ENCODE data around the gene TECPR2.

DNA sequence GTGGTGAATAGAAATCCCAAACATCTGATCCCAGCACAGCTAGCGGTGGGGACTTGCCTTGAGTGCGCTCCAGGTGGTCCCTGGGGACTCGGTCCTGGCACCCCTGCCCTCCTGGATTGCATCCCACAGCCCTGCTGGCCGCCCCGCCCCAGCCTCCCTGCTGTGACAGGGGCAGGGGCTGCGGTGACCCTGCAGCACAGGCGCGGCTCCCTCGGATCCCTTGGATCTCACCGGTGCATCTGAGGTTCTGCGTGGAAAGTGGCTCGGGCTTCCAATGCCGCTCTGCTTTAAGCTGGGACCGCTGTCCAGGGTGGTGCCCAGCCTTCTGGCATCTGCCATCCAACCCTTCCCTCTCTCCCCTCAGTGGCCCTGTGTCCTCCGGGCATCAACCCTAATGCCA, 130.8 kb downstream of the TECPR2 start:
- TF ChIP-seq, protein P1, sequence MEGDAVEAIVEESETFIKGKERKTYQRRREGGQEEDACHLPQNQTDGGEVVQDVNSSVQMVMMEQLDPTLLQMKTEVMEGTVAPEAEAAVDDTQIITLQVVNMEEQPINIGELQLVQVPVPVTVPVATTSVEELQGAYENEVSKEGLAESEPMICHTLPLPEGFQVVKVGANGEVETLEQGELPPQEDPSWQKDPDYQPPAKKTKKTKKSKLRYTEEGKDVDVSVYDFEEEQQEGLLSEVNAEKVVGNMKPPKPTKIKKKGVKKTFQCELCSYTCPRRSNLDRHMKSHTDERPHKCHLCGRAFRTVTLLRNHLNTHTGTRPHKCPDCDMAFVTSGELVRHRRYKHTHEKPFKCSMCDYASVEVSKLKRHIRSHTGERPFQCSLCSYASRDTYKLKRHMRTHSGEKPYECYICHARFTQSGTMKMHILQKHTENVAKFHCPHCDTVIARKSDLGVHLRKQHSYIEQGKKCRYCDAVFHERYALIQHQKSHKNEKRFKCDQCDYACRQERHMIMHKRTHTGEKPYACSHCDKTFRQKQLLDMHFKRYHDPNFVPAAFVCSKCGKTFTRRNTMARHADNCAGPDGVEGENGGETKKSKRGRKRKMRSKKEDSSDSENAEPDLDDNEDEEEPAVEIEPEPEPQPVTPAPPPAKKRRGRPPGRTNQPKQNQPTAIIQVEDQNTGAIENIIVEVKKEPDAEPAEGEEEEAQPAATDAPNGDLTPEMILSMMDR (IDR thresholded peaks at IDR 0.05 in 2 of 3, conservative IDR thresholded peaks at IDR 0.05 in 1 of 3; ENCODE audit: borderline replicate concordance in 1 of 3, insufficient read depth in 1 of 3, low read depth in 2 of 3, low read length in 2 of 3), result no peak
- TF ChIP-seq ATF3 (IDR thresholded peaks at IDR 0.05) (no peak), EGR1 (IDR thresholded peaks at IDR 0.05; ENCODE audit: low read depth) (no peak), POLR2A (IDR thresholded peaks at IDR 0.05; ENCODE audit: borderline replicate concordance, extremely low read depth, insufficient read depth, insufficient read length) (no peak), EZH2 (IDR thresholded peaks at IDR 0.05) (no peak), POLR2AphosphoS5 (IDR thresholded peaks at IDR 0.05; ENCODE audit: low read depth, low read length) (no peak), REST (IDR thresholded peaks at IDR 0.05; ENCODE audit: low read depth) (no peak), ZNF274 (IDR thresholded peaks at IDR 0.05; ENCODE audit: low read depth, low read length) (no peak), FOSL1 (IDR thresholded peaks at IDR 0.05; ENCODE audit: low read depth) (no peak), SP1 (IDR thresholded peaks at IDR 0.05; ENCODE audit: low read depth) (no peak)
- TF ChIP-seq, protein P2, sequence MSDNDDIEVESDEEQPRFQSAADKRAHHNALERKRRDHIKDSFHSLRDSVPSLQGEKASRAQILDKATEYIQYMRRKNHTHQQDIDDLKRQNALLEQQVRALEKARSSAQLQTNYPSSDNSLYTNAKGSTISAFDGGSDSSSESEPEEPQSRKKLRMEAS (IDR thresholded peaks at IDR 0.05), result no peak
